ENCODE data around the gene TPM4. TPM values are rescaled to one million over a fixed set of nuclear protein-coding genes. Genes with fewer than 3 reads are reported as not detected.

The TPM4 gene
- polyA plus RNA-seq, 3 donors, result 144 to 170 (median 146) TPM

- no peak overlapping the region for H3K4me2 ChIP-seq (replicated peaks; ENCODE audit: extremely low read depth, low read length, poor library complexity, severe bottlenecking)
- H3K4me1 ChIP-seq (ENCODE audit: control insufficient read depth in 1 of 2, insufficient read depth in 2 of 2, low read length in 2 of 2), result peaks cover 4 to 13% of the 10 kb centered on the region in 2 donors
- intact Hi-C loops (cut with micrococcal nuclease), result no loop called here
- no peaks in the 10 kb centered on the region for H3K36me3 Mint-ChIP-seq
- H3K9me3 ChIP-seq (replicated peaks in 1 of 2; ENCODE audit: control insufficient read depth in 1 of 2, insufficient read depth in 1 of 2, low read length in 2 of 2), result no peaks in the 10 kb centered on the region
- WGBS (ENCODE audit: insufficient coverage), result 100% methylated on average over 4 of the region's 10 CpGs
- no peaks in the 10 kb centered on the region for H3K9me3 Mint-ChIP-seq
- no peaks in the 10 kb centered on the region for H3K36me3 ChIP-seq (replicated peaks in 1 of 2; ENCODE audit: control insufficient read depth in 1 of 2, insufficient read depth in 2 of 2, low read length in 2 of 2)
- TF ChIP-seq, protein P1, sequence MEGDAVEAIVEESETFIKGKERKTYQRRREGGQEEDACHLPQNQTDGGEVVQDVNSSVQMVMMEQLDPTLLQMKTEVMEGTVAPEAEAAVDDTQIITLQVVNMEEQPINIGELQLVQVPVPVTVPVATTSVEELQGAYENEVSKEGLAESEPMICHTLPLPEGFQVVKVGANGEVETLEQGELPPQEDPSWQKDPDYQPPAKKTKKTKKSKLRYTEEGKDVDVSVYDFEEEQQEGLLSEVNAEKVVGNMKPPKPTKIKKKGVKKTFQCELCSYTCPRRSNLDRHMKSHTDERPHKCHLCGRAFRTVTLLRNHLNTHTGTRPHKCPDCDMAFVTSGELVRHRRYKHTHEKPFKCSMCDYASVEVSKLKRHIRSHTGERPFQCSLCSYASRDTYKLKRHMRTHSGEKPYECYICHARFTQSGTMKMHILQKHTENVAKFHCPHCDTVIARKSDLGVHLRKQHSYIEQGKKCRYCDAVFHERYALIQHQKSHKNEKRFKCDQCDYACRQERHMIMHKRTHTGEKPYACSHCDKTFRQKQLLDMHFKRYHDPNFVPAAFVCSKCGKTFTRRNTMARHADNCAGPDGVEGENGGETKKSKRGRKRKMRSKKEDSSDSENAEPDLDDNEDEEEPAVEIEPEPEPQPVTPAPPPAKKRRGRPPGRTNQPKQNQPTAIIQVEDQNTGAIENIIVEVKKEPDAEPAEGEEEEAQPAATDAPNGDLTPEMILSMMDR (IDR thresholded peaks at IDR 0.05), result no peak
- peaks cover 0 to 2% (median under 1%) of the 10 kb centered on the region in 3 donors for H3K27me3 Mint-ChIP-seq (ENCODE audit: low read depth in 3 of 3)
- no peak overlapping the region for H3K4me3 ChIP-seq (replicated peaks in 1 of 3; ENCODE audit: low read depth in 2 of 3, low read length in 3 of 3)
- H3K79me2 ChIP-seq (ENCODE audit: insufficient read depth, low read length), result no peaks in the 10 kb centered on the region
- no peak overlapping the region for H3K27ac ChIP-seq (ENCODE audit: low read depth in 1 of 2, low read length in 2 of 2)
- no peaks in the 10 kb centered on the region for H4K20me1 ChIP-seq (ENCODE audit: insufficient read depth, low read length)
- H3K9ac ChIP-seq (ENCODE audit: insufficient read depth, low read length, poor library complexity, severe bottlenecking), result no peak overlapping the region
- no peak overlapping the region for H3K27ac Mint-ChIP-seq
- no peak for DNase-seq
- peaks cover 4% of the 10 kb centered on the region for H3K4me1 Mint-ChIP-seq
- no peak overlapping the region for H2AFZ ChIP-seq (ENCODE audit: insufficient read depth, low read depth, low read length, poor library complexity, severe bottlenecking)
- no peak overlapping the region for H3K4me3 Mint-ChIP-seq
- H3K27me3 ChIP-seq (ENCODE audit: control insufficient read depth in 2 of 2, insufficient read depth in 2 of 2, low read length in 2 of 2), result no peaks in the 10 kb centered on the region
These were observed 39.8 kb upstream of the TPM4 start for GRCh38 chr19:16036397-16036925.

DNA sequence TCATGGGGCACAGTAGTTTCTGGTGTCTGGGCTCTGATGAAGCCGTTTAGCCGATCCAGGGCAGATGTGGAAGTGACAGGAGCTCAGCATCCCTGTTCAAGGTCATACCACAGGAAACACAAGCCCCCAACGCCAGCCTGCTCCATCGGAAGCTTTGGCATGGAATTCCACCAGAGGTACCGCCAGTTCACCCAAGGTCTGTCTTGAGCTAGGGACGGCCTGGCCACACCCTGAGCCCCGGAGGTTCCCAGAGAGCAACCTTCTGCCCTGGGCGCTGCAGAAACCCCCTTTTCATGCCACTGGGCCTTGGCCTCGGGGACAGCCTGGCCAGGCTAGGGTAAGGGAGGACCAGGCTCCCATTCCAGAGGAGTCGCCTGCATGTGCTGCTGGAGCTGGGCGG lies 39.4 kb upstream of the TPM4 start:
- Histone ChIP-seq H3K4me2 (replicated peaks; ENCODE audit: extremely low read depth, low read length, poor library complexity, severe bottlenecking) (no peak overlapping the region), H3K9ac (ENCODE audit: insufficient read depth, low read length, poor library complexity, severe bottlenecking) (no peak overlapping the region), H3K79me2 (ENCODE audit: insufficient read depth, low read length) (no peaks in the 10 kb centered on the region), H3K9me3 (replicated peaks in 1 of 2; ENCODE audit: control insufficient read depth in 1 of 2, insufficient read depth in 1 of 2, low read length in 2 of 2) (no peaks in the 10 kb centered on the region), H3K27ac (ENCODE audit: low read depth in 1 of 2, low read length in 2 of 2) (no peak overlapping the region), H3K36me3 (replicated peaks in 1 of 2; ENCODE audit: control insufficient read depth in 1 of 2, insufficient read depth in 2 of 2, low read length in 2 of 2) (no peaks in the 10 kb centered on the region), H2AFZ (ENCODE audit: insufficient read depth, low read depth, low read length, poor library complexity, severe bottlenecking) (no peak overlapping the region), H3K27me3 (ENCODE audit: control insufficient read depth in 2 of 2, insufficient read depth in 2 of 2, low read length in 2 of 2) (no peaks in the 10 kb centered on the region), H3K4me1 (ENCODE audit: control insufficient read depth in 1 of 2, insufficient read depth in 2 of 2, low read length in 2 of 2) (peaks cover 8 to 17% of the 10 kb centered on the region in 2 donors), H3K4me3 (replicated peaks in 1 of 3; ENCODE audit: low read depth in 2 of 3, low read length in 3 of 3) (no peak overlapping the region), H4K20me1 (ENCODE audit: insufficient read depth, low read length) (no peaks in the 10 kb centered on the region)
- intact Hi-C loops (cut with micrococcal nuclease), result no loop called here
- Mint-ChIP-seq H3K27me3 (ENCODE audit: low read depth in 3 of 3) (peaks cover 0 to 3% (median 2%) of the 10 kb centered on the region in 3 donors), H3K9me3 (no peaks in the 10 kb centered on the region), H3K27ac (no peak overlapping the region), H3K4me1 (peaks cover 8% of the 10 kb centered on the region), H3K36me3 (no peaks in the 10 kb centered on the region), H3K4me3 (no peak overlapping the region)
- WGBS (ENCODE audit: insufficient coverage), result 95% methylated on average over 11 of the region's 11 CpGs
- DNase-seq, result no peak
- TF ChIP-seq, protein P1 (IDR thresholded peaks at IDR 0.05), result no peak

Data from CD14-positive monocyte (primary cell).